Large intestine (tissue), 3 donors: ENCODE measurements around the gene SLC39A10. TPM values are rescaled to one million over a fixed set of nuclear protein-coding genes. Genes with fewer than 3 reads are reported as not detected.

ENCODE experiments used
- DNase-seq, 2 donors: peaks; one replicate each; pipeline versions ENCODE4 v3.0.0 to v3.0.0-alpha.2; 2013
- H3K27ac ChIP-seq: one replicate; pipeline ENCODE4 v1.5.1; 2013; ENCODE audit warnings: low read length
- H3K27me3 ChIP-seq: 2 replicates; pipeline ENCODE4 v1.6.1; 2013; ENCODE audit warnings: low read length; ENCODE audit not compliant: control insufficient read depth, insufficient read depth
- H3K36me3 ChIP-seq: 2 replicates; pipeline ENCODE4 v1.6.1; 2013; ENCODE audit warnings: low read length; ENCODE audit not compliant: control insufficient read depth, insufficient read depth
- H3K4me1 ChIP-seq: one replicate; pipeline ENCODE4 v1.6.1; 2013; ENCODE audit warnings: low read length; ENCODE audit not compliant: control insufficient read depth, insufficient read depth
- H3K4me3 ChIP-seq: one replicate; pipeline ENCODE4 v1.5.1; 2013; ENCODE audit warnings: low read length
- H3K9me3 ChIP-seq: one replicate; pipeline ENCODE4 v1.6.1; 2013; ENCODE audit warnings: mild to moderate bottlenecking, low read depth, low read length, moderate library complexity; ENCODE audit not compliant: control insufficient read depth
- WGBS: methylation state at CpG from one replicate; pipeline ENCODE4 v1.1.5; 2013; ENCODE audit warnings: low lambda C conversion rate; ENCODE audit not compliant: insufficient coverage; 5-methylcytosine and 5-hydroxymethylcytosine counted together
- polyA plus RNA-seq: library from polyadenylated mRNA; unstranded; fragments of 120-200 nt; gene quantifications from one replicate; pipeline ENCODE4 v1.2.1, GENCODE V29; 2013

Gene SLC39A10
- polyA plus RNA-seq, 1 donor: 28.5 TPM

DNA sequence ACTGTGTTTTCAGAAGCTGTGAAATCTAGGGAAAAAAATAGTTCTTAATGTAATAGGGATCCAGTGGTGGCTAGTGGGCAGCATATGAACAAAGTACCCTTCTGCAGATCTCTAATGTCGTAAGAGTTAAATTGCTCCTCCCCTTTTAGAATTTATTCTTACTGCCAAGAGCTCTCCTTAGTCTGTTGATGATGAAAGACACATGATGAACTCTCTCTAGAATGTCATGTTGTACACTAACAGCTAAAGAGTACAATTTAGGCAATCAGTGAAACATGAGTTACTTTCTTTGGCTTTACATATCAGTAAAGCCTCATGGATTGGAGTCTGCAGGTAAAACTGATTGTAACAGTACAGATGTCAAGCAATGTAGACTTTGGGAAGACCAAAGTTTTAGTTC is 84.2 kb downstream of the SLC39A10 start:
- H3K36me3 ChIP-seq: no peaks in the 10 kb centered on the region
- no peaks in the 10 kb centered on the region for H3K4me1 ChIP-seq
- no peak overlapping the region for H3K27ac ChIP-seq
- H3K4me3 ChIP-seq: no peak overlapping the region
- WGBS: no CpG with 5 or more reads among the region's 1 CpG
- peaks cover 2% of the 10 kb centered on the region for H3K9me3 ChIP-seq
- DNase-seq: no peak
- H3K27me3 ChIP-seq: no peaks in the 10 kb centered on the region

DNA sequence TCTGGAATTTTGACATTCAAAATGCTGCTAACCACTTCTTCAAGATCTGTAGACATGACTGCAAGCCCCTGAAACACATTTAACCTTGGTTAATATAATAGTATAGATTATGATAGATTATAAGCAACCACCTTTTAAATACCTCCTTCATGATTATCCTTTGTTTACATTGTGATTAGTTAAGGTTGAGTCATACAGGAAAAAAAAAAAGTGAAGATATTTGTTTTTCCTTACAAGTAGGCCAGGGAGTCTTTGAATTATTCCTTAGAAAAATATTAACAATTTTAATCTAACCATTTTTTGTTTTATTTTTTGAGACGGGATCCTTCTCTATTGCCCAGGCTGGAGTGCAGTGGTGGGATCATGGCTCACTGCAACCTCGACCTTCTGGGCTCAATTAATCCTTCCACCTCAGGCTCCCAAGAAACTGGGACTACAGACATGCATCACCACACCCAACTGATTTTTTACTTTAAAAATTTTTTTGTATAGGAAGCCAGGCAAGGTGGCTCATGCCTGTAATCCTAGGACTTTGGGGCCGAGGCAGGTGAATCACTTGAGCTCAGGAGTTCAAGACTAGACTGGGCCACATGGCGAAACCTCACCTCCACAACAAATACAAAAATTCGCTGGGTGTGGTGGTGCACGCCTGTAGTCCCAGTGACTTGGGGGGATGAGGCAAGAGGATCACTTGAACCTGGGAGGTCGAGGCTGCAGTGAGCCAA is 99.4 kb downstream of the SLC39A10 start:
- no peaks in the 10 kb centered on the region for H3K9me3 ChIP-seq
- H3K4me1 ChIP-seq: no peaks in the 10 kb centered on the region
- no peak overlapping the region for H3K27ac ChIP-seq
- DNase-seq: peak in 1 of 2 donors; percentile 2
- H3K4me3 ChIP-seq: no peak overlapping the region
- WGBS: no CpG with 5 or more reads among the region's 7 CpGs
- H3K36me3 ChIP-seq: no peaks in the 10 kb centered on the region
- no peaks in the 10 kb centered on the region for H3K27me3 ChIP-seq

DNA sequence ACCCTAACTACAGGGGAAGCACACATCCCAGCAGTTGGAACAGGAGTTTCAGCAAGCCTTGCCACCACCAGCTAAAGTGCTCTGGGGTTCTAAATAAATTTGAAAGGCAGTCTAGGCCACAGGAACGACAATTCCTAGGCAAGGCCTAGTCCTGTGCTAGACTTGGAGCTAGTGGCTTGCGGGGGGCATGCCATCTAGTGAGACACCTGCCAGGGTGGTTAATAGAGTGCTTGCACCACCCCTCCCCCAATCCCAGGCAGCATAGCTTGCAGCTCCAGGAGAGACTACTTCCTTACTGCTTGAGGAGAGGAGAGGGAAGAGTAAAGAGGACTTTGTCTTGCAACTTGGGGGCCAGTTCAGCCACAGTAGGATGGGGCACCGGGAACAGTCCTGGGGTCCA is 101.8 kb downstream of the SLC39A10 start:
- H3K36me3 ChIP-seq: no peaks in the 10 kb centered on the region
- no peak for DNase-seq
- no peaks in the 10 kb centered on the region for H3K9me3 ChIP-seq
- H3K27me3 ChIP-seq: no peaks in the 10 kb centered on the region
- H3K4me3 ChIP-seq: no peak overlapping the region
- WGBS: no CpG with 5 or more reads among the region's 3 CpGs
- no peaks in the 10 kb centered on the region for H3K4me1 ChIP-seq
- no peak overlapping the region for H3K27ac ChIP-seq

DNA sequence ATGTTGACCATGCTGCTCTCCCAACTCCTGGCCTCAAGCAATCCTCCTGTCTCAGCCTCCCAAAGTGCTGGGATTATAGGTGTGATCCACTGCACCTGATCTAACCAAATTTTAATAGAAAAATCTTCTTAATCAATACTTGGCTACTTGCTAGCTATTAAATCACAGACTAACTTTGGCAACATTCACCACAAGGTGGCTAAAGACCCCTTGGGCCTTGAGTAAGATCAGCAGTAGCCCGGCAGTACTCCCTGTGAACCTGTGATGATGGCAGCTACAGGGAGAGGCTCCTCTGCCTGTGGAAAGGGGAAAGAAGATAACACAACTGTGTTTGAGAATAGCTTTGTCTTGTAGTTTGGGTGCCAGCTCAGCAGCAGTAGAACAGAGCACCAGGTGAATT is 102.9 kb downstream of the SLC39A10 start:
- H3K9me3 ChIP-seq: peaks cover 2% of the 10 kb centered on the region
- DNase-seq: no peak
- no peak overlapping the region for H3K27ac ChIP-seq
- H3K4me3 ChIP-seq: no peak overlapping the region
- H3K36me3 ChIP-seq: no peaks in the 10 kb centered on the region
- WGBS: no CpG with 5 or more reads among the region's 1 CpG
- H3K4me1 ChIP-seq: no peaks in the 10 kb centered on the region
- no peaks in the 10 kb centered on the region for H3K27me3 ChIP-seq

DNA sequence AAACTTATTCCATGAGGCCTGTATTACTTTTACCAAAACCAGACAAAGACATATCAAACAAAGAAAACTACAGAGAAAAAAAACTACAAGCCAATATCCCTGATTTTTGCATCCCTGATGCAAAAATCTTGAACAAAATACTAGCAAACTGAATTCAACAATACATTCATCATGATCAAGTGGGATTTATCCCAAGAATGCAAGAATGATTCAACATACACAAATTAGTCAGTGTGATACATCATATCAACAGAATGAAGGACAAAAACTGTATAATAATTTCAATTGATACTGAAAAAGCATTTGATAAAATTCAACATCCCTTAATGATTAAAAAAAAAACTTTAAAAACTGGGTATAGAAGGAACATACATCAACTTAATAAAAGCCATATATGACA is 106.8 kb downstream of the SLC39A10 start:
- Histone ChIP-seq H3K36me3 (no peaks in the 10 kb centered on the region), H3K27me3 (no peaks in the 10 kb centered on the region), H3K27ac (no peak overlapping the region), H3K9me3 (peaks cover 6% of the 10 kb centered on the region), H3K4me1 (no peaks in the 10 kb centered on the region), H3K4me3 (no peak overlapping the region)
- DNase-seq: no peak

DNA sequence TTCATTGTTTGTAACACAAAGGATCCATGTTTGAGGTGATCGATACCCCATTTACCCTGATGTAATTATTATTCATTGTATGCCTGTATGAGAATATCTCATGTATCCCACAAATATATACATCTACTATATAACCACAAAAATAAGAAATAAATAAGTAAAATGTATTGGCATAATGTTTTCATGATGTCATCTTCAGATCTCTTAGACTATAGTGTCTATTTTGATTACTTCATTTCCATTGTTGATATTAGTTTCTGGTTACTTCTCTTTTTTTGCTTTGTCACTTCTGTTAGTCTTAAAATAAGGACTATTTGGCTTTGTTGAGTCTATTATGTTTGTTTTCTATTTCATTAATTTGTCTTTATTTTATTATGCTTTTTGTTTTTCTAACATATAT is 109.7 kb downstream of the SLC39A10 start:
- H3K36me3 ChIP-seq: no peaks in the 10 kb centered on the region
- no peaks in the 10 kb centered on the region for H3K27me3 ChIP-seq
- WGBS: no CpG with 5 or more reads among the region's 1 CpG
- H3K9me3 ChIP-seq: peaks cover 6% of the 10 kb centered on the region
- no peaks in the 10 kb centered on the region for H3K4me1 ChIP-seq
- no peak overlapping the region for H3K27ac ChIP-seq
- DNase-seq: no peak
- no peak overlapping the region for H3K4me3 ChIP-seq

DNA sequence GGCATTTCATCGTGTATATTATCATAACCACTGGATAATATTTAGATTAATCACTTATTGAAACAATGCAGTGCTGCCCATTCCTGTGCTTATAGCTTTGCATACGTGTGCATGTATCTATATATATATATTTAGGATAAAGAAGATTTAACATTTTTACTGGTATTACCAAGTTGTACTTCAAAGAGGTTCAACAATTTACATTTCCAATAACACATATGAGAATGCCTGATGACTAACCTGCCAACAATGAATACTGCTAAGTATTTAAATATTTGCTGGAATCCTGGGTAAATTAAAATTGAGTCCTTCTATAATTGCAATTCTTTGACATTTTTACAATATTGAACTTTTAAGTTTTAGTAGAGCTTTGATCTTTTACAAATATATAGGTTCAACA is 111.4 kb downstream of the SLC39A10 start:
- WGBS: 100% methylated on average over 1 of the region's 2 CpGs
- Histone ChIP-seq H3K4me3 (no peak overlapping the region), H3K4me1 (no peaks in the 10 kb centered on the region), H3K9me3 (peaks cover 6% of the 10 kb centered on the region), H3K27ac (no peak overlapping the region), H3K27me3 (no peaks in the 10 kb centered on the region), H3K36me3 (no peaks in the 10 kb centered on the region)
- DNase-seq: no peak

DNA sequence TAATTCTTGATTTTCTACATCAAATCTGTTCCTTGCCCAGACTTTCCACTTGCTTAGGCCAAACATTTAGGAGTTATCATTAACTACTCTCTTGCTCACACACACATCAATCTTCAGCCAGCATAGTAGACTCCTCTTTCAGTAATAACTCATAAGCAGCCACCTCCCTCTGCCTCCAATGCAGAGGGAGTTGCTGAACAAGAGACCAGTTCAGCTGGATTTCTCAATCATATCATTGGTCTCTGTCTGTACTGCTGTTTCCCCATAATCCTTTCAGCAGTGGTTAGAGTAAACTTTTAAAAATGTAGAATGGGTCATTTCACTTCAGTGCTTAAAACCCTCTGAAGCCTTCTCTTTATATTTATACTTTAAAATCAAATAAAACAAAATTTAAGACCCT is 112.9 kb downstream of the SLC39A10 start:
- DNase-seq: no peak
- Histone ChIP-seq H3K4me3 (no peak overlapping the region), H3K27ac (no peak overlapping the region)

DNA sequence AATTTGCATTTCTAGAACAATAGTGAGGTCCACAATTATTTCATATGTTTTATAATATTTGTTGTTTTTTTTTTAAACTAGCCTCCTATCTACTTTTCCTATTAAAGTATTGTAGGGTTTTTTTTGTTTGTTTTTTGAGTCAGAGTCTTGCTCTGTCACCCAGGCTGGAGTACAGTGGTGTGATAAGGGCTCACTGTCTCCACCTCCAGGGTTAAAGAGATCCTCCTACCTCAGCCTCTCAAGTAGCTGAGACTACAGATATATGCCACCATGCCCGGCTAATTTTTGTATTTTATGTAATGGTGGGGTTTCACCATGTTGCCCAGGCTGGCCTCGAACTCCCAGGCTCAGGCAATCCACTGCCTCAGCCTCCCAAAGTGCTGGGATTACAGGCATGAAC is 122.5 kb downstream of the SLC39A10 start:
- Histone ChIP-seq H3K9me3 (no peaks in the 10 kb centered on the region), H3K4me1 (no peaks in the 10 kb centered on the region), H3K36me3 (no peaks in the 10 kb centered on the region), H3K4me3 (no peak overlapping the region), H3K27ac (no peak overlapping the region), H3K27me3 (no peaks in the 10 kb centered on the region)
- no CpG with 5 or more reads among the region's 2 CpGs for WGBS
- DNase-seq: no peak

More for the DNA sequence above, 112.9 kb downstream of the SLC39A10 start:
- Histone ChIP-seq H3K4me1 (no peaks in the 10 kb centered on the region), H3K27me3 (no peaks in the 10 kb centered on the region), H3K36me3 (no peaks in the 10 kb centered on the region), H3K9me3 (peaks cover 3% of the 10 kb centered on the region)

DNA sequence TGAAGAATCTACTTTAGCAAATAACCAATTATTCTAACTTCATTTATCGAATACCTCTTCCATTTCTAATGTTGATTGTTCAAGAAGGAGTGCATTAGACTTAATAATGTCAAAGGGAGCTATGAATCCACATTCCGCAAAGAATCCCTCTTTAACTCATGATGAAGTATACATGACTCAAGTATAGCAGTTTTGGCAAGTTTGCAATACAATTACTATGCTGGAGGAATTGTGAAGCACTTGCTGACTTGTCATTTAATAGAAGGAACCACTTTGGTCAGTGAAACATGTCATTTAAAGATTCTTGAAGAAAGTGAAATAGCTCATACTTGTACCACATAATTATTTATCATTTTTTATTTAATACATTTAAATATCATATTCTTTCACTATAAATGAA is 125.1 kb downstream of the SLC39A10 start:
- Histone ChIP-seq H3K36me3 (no peaks in the 10 kb centered on the region), H3K9me3 (peaks cover 2% of the 10 kb centered on the region), H3K4me1 (no peaks in the 10 kb centered on the region), H3K4me3 (no peak overlapping the region), H3K27ac (no peak overlapping the region), H3K27me3 (no peaks in the 10 kb centered on the region)
- DNase-seq: no peak
- no CpG with 5 or more reads among the region's 2 CpGs for WGBS
